Activated CD4-positive, alpha-beta T cell treated with anti-CD3 and anti-CD28 coated beads, Interleukin-2, Interleukin-4, amounts not matched to agents 100 ng/mL and 50 ng/mL, durations not matched to agents 16 hours and 8 hours (primary cell): ENCODE data around the gene PTGR1.
"Not testable (repeated sequence)": the region's sequence is repeated elsewhere in the genome, so short reads cannot be mapped to it uniquely, and the experiment has no call there.

Experiments used
- DNase-seq: peaks from one replicate; pipeline ENCODE4 v3.0.0-alpha.2; 2020; ENCODE audit warnings: low spot score

The PTGR1 gene

GRCh38 chr9:111599092-111599954, at the start of gene PTGR1:
TSS of gene PTGR1 (minus strand) at chr9:111599647. CDS start at chr9:111597422, 2,225 bp downstream.
- peak; percentile 15 for DNase-seq

- DNase-seq, result no peak
These were observed 49.6 kb upstream of the PTGR1 start for GRCh38 chr9:111649016-111649415.

- DNase-seq, result no peak
These were observed 48.6 kb upstream of the PTGR1 start for GRCh38 chr9:111648066-111648465.

- DNase-seq, result no peak
These were observed 47.0 kb upstream of the PTGR1 start for GRCh38 chr9:111646417-111646816.

- DNase-seq, result no peak
These were observed 46.4 kb upstream of the PTGR1 start for GRCh38 chr9:111645806-111646205.

GRCh38 chr9:111644195-111644772, 44.8 kb upstream of the PTGR1 start:
- DNase-seq, result no peak

- no peak for DNase-seq
These were observed 38.0 kb upstream of the PTGR1 start for GRCh38 chr9:111637421-111637950.

- DNase-seq, result no peak
These were observed 35.4 kb upstream of the PTGR1 start for GRCh38 chr9:111634860-111635259.

- DNase-seq, result no peak
These were observed 33.9 kb upstream of the PTGR1 start for GRCh38 chr9:111633389-111633736.

- no peak for DNase-seq
These were observed 33.4 kb upstream of the PTGR1 start for GRCh38 chr9:111632695-111633388.

GRCh38 chr9:111632060-111632459, 32.6 kb upstream of the PTGR1 start:
- DNase-seq, result no peak

GRCh38 chr9:111631214-111631971, 31.9 kb upstream of the PTGR1 start, which contains the start of gene DNAJC25:
TSS of gene DNAJC25 (plus strand) at chr9:111631334. CDS start at chr9:111631408, 74 bp downstream.
- DNase-seq, result peak; percentile 98

GRCh38 chr9:111630964-111631213, 31.4 kb upstream of the PTGR1 start:
- no peak for DNase-seq

- no peak for DNase-seq
These were observed 30.9 kb upstream of the PTGR1 start for GRCh38 chr9:111630182-111630963.

- no peak for DNase-seq
These were observed 29.0 kb upstream of the PTGR1 start for GRCh38 chr9:111628411-111628810.

- DNase-seq, result no peak
These were observed 28.0 kb upstream of the PTGR1 start for GRCh38 chr9:111627260-111627963.

GRCh38 chr9:111622626-111623025, 23.2 kb upstream of the PTGR1 start:
- no peak for DNase-seq

GRCh38 chr9:111621895-111622480, 22.5 kb upstream of the PTGR1 start:
- DNase-seq, result peak; percentile 28

GRCh38 chr9:111617349-111617748, 17.9 kb upstream of the PTGR1 start:
- not testable (repeated sequence) for DNase-seq

GRCh38 chr9:111615928-111616327, 16.5 kb upstream of the PTGR1 start:
- DNase-seq, result no peak
